GM19035 (cell line): Measurements from ENCODE around the gene ITIH3.
"Not testable (repeated sequence)": the region's sequence is repeated elsewhere in the genome, so short reads cannot be mapped to it uniquely, and the experiment has no call there.

Source experiments
- ATAC-seq: cut with Tn5 transposase; IDR thresholded peaks from one replicate; pipeline ENCODE4 v1.9.1; 2021; ENCODE audit not compliant: unreplicated experiment

The ITIH3 gene

GRCh38 chr3:52794612-52795099 is at the start of gene ITIH3:
Gene ITIH3 (plus strand): TSS chr3:52794796. CDS start chr3:52794804, 8 bp downstream.
- no peak for ATAC-seq

GRCh38 chr3:52752045-52752660 is 42.4 kb upstream of the ITIH3 start:
- ATAC-seq = no peak

- ATAC-seq = no peak
These were observed 40.2 kb upstream of the ITIH3 start for GRCh38 chr3:52754373-52754772.

GRCh38 chr3:52756141-52756540 is 38.5 kb upstream of the ITIH3 start:
- ATAC-seq = no peak

GRCh38 chr3:52763466-52763865 is 31.1 kb upstream of the ITIH3 start:
- ATAC-seq = no peak

- no peak for ATAC-seq
These were observed 24.7 kb upstream of the ITIH3 start for GRCh38 chr3:52769786-52770455.

- ATAC-seq = peak; percentile 97
These were observed 23.9 kb upstream of the ITIH3 start, which contains the start of gene NEK4 for GRCh38 chr3:52770496-52771333. Gene NEK4 (minus strand): TSS chr3:52770940. CDS start chr3:52770746, 194 bp downstream.

GRCh38 chr3:52771334-52771681 is 23.3 kb upstream of the ITIH3 start:
- ATAC-seq = peak; percentile 9

GRCh38 chr3:52771702-52772101 is 22.9 kb upstream of the ITIH3 start:
- no peak for ATAC-seq

- no peak for ATAC-seq
These were observed 21.1 kb upstream of the ITIH3 start for GRCh38 chr3:52773361-52774065.

GRCh38 chr3:52774066-52774713 is 20.4 kb upstream of the ITIH3 start:
- no peak for ATAC-seq

GRCh38 chr3:52774901-52775864 is 19.4 kb upstream of the ITIH3 start:
- ATAC-seq = no peak

GRCh38 chr3:52775877-52776276 is 18.7 kb upstream of the ITIH3 start:
- no peak for ATAC-seq

- not testable (repeated sequence) for ATAC-seq
These were observed 18.1 kb upstream of the ITIH3 start for GRCh38 chr3:52776486-52776885.

GRCh38 chr3:52777127-52777958 is 17.3 kb upstream of the ITIH3 start, which contains the start of gene ITIH1:
Gene ITIH1 (plus strand): TSS chr3:52777599. CDS start chr3:52777616, 17 bp downstream.
- ATAC-seq = no peak

- no peak for ATAC-seq
These were observed 16.4 kb upstream of the ITIH3 start for GRCh38 chr3:52777959-52778805.

GRCh38 chr3:52779011-52779836 is 15.4 kb upstream of the ITIH3 start:
- peak; percentile 55 for ATAC-seq
